IPS DF 19.7 (cell line): ENCODE measurements around the gene SLCO4A1.
A peak's percentile ranks its signal among the peaks of the same experiment; 100 is the strongest.

ENCODE experiments used
- DNase-seq: peaks from one replicate; pipeline ENCODE4 v3.0.0-alpha.2; 2013; ENCODE audit warnings: low read depth, low spot score

SLCO4A1 gene

DNA sequence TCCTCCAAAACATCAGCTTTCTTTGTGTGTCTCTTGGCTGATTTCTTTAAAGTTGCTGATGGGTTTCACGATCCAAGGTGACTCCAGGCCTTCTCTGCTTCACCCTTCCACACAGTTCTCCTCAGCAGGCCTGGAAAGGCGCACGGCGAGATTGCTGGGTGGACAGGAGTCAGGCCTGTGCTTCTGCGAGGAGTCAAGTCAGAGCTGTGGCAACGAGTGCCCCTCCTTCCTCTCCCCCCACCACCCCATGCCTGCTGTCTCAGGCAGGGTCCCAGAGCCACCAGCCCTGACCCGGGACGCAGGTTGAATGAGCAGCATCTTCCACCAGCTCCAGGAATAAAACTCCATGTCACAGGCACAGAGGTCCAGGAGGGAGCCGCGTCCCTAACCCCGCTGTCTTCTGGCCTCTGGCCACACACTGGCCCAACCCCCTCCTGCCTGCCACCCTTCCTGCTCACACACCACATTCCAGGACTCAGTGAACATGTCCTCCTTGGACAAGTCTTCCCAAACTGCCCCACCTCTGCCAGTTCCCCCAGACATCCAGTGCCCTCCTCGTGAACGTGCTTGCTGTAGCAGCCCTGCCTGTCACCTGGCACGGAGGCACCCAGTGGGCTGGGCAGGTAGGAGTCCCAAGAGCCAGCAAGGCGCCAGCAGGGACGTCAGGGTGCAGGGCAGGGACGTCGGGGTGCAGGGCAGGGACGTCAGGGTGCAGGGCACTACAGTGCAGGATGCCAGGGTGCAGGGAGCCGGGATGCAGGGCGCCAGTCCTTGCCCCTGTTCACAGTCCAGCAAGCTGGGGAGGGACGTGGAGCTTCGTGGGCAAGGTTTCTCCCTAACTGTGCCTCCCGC is 59.1 kb downstream of the SLCO4A1 start:
- DNase-seq = no peak

DNA sequence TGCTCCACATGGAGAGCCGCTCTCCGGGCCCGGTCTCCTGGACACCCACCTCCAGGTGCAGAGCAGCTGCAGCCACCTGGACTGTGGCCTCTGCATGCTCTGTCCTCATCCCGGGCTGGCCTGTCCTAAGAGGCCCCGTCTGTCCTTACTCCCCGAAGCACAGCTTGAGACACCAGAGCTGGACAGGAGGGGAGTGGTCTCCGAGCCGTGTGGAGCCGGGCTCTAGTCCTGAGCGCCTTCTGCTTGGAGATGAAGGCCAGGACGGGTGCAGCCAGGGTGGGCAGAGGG is 59.7 kb downstream of the SLCO4A1 start:
- DNase-seq = no peak

DNA sequence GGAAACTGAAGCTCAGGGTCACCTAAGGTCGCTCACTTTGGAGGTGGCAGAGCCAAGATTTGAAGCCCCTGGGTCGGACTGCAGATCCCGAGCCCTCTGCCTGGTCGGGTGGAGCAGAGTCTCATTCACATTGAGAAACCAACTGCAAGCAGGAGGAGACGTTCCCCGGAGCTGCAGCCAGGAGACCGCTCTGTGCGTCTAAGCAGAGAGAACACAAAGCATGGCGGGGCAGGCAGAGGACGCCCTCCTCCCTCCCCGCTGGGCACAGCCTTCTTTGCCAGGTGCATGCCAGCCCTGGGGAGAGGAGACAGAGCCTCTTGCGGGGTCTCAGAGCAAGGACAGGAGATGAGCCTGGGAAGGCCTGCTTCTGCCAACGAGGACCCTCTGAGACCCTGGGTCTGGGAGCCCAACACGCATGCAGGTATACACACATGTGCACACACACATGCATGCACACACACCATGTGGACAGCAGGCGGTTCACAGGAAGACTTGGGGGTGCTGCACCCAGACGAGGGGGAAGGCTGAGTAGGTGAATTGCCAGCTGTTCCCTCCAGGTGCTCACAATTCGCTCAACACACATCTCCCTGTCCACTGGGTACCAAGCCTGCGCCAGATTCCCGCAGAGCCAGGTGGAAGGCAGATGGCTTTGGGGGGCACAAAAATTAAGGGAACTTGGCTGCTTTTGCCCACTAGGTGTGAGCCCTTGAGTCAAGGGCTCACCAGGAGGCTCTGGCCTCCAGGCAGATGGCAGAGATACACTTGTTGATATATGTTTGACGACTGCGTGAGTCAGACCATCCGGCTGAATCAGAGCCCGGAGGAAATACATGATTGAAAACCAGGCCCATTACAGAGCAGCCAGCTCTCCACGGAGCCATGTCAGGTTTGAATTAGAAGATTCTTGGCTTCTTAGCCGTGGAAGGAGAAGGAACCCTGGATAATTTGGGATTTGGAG is 60.9 kb downstream of the SLCO4A1 start:
- no peak for DNase-seq

DNA sequence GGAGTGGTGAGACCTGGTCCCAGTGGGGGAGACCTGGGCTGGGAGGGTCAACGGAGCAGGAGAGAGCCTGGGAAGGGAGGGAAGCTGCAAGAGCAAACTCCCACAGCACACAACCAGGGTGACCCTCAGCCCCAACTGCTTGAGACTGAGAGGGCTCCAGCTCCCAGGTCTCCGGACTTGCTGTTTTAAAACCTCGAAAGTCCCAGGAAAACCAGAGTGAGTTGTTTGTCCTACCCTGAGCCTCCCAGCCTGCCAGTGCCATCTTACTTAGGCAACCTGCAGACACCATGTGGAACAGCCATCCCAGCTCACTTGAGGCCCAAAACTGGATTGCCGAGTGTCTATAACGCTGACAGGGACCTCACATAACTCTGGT is 61.5 kb downstream of the SLCO4A1 start:
- DNase-seq = no peak

DNA sequence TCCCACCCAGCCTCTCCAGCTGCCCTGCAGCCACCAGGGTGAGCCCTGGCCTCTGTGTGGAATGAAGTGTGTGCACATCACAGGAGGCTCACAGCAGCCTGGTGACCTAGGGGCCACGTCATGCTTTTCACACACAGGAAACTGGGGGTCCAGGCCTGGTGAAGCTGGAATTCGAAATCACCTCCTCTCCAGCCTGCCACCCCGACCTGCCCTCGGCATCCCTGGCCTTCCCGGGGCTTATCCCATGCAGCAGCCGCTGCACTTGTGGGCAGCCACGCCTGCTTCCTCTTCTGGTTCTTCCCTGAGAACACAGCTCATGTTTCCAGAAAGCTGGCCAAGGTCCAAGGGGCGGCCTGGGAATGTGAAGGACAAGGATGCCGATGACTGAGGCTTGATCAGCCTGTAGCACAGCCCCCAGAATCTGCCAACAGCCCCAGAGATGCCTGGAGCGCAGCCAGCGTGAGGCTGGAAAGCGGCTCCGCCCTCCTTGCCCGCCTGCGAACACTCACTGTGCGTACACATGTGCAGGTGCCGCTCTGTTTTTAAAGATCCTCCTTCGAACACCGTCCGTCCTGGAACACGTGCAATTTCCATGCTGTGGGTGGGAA is 62.1 kb downstream of the SLCO4A1 start:
- no peak for DNase-seq

DNA sequence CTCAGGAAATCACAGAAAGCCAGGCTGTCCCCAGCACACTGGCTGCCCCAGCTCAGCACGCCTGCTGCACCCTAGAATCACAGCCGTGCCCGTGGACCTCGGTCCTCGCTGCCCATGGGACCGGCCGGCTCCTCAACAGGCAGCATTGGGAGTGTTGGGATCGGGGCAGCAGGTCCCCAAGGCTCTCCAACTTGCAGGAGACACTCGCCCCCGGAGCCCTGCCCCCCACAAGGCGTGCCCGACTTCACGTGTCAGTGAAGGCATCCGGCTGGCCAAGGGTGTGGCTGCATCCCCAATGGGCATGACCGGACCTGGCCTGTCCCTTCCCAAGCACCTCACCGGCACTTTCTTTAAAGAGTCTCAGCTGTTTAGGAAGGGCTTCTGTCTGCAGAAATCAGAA is 63.3 kb downstream of the SLCO4A1 start:
- DNase-seq = no peak

DNA sequence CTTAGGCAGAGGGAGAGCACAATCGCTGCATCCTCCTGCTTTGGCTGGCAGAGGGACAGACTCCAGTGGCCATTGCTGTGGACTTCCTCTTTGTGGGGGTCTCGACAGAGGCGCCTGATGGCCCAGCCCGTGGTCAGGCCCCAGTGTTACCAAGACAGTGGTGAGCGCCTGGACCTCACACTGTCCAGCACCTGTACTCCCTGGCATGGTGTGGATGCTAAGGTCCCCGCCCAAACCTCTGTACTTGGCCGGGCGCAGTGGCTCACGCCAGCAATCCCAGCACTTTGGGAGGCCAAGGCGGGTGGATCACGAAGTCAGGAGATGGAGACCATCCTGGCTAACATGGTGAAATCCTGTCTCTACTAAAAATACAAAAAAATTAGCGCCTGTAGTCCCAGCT is 64.0 kb downstream of the SLCO4A1 start:
- DNase-seq = no peak

DNA sequence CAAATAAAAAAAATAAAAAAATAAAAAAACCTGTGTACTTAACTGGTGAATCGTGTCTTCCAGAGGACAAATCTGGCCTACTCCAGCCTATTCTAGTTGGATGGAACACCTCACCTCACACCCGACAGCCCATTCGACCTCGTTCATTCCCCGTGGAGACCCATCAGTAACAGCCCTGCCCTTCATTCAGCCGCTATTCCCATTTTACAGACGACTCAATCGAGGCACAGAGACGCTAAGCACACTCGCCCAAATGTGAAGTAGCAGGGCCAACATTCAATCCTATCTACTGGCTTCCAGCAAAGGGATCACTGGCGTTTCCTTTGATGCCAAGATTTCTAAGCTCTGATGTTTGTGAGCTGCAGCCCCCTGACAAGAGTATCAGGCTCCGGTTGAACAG is 64.6 kb downstream of the SLCO4A1 start:
- no peak for DNase-seq

DNA sequence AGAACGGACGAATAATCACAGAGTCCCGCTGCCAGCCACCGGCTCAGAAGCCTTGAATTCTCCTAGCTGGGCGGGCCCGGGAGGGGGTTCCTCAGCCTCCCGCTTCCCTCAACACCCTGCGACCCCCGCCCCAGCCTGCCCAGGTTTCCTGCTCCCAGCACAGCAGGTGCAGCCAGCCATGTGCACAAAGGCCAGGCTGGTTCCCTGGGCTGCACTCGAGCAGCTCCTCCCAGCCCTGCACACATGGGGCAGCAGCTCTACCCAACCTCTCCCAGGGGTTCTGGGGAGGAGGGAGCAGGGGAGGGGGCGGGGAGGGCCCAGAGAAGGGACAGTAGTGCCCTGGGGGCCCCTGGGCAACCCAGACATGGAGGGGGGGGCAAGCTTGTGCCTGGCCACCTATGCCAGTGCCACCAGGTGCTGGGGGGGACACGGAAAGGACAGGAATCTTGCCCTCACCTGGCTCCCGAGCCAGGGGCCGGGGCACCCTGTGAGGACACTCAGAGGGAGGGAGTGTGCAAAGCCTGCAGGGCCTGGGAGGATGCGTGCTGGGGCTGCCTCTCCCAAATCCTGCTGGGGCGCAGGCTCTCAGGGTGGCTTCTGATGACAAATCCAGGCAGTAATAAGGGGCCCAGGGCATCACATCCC is 65.1 kb downstream of the SLCO4A1 start:
- DNase-seq = no peak

DNA sequence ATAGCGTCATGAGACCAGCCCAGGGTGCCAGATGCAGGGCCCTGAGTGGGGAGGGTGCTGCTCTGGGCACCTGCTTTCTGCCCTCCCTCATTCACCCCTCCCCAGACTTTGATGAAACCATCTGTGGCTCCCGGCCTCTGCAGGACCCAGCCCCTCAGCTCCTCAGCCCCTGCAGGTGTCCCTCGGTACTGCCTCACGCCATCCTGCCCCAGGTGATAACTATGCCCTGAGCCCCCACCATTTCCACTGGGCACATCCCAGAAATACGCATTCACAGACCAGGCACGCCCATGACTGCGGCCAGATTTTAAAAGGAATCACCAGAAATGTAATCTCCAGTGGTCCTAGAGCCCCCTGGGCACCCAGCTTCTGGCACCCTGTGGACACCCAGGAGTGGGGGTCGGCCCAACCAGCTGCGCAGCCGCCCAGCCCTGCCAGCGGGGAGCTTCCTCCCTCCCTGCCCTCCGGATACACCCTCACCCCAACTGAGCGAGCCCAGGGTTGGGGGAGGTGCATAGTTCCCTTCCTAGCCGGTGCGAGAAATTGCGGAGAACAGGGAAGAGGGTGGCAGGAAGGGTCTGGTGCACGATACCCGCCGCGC is 65.7 kb downstream of the SLCO4A1 start:
- DNase-seq = peak; percentile 30

DNA sequence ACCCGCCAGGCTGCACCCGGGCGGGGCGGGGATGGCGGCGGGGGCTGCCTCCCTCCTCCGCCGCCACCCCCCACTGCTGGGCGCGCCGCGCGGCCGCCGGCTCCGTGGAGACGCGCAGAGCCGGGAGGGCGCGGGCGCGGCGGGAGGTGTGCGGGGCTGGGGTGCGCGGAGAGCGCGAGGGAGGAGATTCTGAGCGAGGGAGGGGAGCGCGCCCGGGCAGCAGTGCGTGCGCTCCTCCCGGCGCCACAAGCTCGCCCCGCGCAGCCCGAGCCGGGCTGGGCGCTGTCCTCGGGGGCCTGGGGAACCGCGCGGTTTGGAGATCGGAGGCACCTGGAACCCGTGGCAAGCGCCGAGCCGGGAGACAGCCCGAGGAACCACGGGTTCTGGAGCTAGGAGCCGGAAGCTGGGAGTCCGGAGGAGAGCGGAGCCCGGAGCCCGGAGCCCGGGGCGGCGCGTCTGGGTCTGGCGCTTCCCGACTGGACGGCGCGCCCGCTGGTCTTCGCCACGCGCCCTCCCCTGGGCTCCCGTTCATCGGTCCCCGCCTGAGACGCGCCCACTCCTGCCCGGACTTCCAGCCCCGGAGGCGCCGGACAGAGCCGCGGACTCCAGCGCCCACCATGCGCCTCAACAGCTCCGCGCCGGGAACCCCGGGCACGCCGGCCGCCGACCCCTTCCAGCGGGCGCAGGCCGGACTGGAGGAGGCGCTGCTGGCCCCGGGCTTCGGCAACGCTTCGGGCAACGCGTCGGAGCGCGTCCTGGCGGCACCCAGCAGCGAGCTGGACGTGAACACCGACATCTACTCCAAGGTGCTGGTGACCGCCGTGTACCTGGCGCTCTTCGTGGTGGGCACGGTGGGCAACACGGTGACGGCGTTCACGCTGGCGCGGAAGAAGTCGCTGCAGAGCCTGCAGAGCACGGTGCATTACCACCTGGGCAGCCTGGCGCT is 66.6 kb downstream of the SLCO4A1 start, which contains the start of gene NTSR1:
NTSR1 (plus strand) TSS at position 246 of the 946 bp plus-strand sequence; CDS start at position 618, 372 bp downstream.
- DNase-seq = peak; percentile 15

DNA sequence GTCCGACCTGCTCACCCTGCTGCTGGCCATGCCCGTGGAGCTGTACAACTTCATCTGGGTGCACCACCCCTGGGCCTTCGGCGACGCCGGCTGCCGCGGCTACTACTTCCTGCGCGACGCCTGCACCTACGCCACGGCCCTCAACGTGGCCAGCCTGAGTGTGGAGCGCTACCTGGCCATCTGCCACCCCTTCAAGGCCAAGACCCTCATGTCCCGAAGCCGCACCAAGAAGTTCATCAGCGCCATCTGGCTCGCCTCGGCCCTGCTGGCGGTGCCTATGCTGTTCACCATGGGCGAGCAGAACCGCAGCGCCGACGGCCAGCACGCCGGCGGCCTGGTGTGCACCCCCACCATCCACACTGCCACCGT is 67.2 kb downstream of the SLCO4A1 start:
- DNase-seq = no peak

DNA sequence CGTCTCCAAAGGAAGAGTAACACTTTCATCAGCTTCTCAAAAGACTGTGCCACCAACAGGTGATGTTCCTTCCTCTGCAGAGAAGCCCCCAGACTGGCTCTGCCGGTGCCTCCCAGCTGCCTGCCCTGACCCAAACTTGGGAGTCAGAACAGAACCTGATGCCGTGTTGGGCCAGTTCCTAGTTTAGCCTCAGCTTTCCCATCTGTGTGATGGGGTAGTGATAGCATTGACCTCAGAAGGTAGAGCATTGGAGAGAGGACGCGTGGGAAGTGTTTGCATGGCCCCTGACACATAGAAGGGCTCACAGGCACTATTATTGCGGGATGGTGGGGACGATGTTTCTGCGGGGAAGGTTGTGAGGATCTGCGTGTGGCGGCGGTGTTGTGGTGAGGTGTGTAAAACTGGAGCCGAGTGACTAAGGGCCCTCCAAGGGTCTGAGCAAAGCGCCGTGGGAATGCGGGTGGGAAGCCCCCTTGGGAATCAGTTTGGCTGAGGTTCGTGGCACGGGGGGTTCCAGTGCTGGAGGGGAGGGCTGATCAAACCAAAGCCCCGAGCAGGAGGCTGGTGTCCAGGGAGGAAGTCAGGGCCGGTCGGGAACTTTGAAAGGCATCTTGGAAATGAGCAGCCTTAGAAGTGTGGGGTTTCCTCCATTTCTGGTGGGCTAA is 68.0 kb downstream of the SLCO4A1 start:
- DNase-seq = no peak

DNA sequence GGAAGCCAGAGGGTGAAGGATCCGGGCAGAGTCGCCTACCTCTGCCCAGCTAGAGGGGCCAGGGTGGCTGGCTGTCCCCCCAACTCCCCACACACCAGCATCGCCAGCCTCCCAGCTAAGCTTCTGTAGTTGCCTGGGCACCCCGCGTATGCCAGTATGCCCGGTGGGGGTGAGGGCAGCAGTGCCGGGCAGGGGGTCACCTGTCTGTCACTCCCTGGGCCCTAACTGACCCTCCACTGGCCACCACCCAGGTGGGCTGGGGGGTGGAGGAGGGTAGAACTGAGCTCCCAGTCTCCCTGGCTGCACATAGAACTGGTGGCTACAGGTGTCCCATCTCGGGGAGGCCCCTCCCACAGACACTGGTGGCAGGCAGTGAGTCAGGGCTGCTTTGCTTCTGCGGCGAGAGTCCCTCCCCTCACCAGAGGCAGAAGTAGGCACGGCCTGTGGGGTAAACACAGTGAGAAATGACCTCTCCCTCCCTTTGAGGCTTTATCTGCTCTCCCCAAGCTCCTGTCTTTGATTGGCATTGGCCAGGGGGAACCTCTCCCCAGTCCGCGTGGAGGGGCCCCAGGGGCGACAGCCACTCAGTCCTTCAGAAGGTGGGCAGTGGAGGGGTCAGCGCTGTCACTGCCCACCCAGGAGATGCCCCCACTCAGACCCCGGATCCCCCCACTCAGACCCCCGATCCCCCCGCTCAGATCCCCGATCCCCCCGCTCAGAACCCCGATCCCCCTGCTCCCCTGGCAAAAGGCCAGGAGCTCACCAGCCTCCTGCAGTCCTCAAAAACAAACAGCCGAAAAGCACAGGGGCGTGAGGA is 68.8 kb downstream of the SLCO4A1 start:
- no peak for DNase-seq

DNA sequence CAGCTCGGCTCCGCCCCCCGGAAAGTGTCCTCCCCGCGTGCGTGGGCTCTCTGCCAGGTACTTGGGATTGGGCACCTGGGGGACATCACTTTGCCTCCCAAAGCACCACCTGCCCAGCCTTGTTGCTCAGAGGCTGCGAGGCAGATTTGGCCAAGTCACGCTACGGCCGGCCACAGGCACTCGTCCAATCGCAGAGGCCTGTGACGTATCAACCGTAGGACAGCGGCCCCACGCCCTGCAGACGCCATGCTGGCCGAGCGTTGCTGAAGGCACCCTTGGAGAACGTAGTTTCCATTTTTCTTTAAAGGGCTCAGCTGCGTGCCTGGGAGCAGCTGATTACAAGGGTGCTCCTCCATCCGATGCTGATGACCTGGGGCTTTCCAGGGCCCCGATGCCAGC is 69.4 kb downstream of the SLCO4A1 start:
- DNase-seq = no peak

DNA sequence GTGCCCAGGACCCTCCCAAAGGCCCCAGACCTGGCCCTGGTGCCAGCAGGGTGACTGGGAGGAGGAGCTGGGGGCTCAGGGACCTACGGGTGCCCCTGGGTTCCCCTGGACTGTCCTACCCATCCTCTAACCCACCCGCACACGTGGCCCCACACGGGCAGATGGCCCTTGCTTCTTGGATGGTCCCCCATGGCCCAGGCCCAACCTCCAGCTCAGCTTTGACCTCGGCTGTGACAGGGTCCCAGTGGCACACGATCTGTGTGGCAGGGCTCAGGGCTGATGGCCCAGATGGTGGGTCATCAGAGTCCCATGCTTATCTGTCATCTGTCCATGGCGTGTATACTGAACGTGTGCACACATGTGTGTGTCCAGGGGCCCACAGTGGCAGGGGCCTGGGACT is 70.3 kb downstream of the SLCO4A1 start:
- DNase-seq = no peak

DNA sequence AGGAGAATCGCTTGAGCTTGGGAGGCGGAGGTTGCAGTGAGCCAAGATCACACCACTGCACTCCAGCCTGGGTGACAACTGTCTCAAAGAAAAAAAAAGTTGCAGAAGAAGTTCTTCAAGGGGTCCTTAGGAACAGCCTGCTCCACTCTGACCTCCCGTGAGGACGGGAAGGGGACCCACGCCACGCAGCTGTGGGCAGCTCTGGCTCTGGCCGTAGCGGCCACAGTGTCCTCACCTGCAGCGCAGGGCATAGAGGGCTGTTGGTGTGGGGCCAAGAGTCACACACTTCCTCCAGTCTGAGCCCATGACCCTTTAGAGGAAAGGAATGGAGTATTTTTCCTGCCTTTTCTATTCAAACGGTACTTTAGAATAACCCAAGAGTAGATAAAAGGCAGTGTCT is 71.7 kb downstream of the SLCO4A1 start:
- DNase-seq = no peak

DNA sequence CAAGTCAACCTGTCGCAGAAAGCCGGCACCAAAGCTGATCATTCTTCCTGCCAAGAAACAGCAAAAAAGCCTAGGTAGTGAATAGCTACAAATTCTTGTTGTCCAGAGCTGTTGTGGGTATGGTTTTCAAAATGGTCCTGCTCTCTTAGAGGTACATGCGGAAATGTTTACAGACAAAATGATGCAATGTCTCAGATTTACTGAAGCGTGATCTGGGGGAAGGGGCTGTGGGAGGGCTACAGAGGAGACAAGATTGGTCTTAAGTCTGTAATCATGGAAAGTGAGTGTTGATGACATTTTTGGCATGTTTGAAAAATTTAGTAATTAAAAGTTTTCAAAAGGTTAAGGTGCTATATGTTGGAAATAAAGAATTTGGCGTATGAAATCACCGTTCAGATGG is 72.5 kb downstream of the SLCO4A1 start:
- DNase-seq = no peak

DNA sequence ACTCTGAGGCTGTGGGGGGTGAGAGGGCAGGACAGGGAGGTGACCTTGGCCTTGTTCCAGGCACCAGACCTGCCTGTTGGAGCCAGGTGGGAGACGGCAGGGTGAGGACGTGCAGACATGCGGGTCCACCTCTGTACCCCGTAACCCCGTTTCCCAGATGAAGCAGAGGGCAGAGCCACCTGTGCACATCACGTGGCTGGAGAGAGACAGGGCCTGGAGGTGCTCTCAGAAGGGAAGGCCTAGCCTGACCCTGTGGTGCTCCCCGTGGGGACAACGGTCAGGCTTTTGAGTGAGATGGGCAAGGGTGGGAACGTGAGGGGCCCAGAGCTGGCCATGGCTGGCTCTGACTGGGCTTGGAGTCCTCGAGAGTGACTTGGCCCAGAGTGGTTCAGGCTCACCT is 72.9 kb downstream of the SLCO4A1 start:
- DNase-seq = no peak
